MM.1S (cell line): ENCODE measurements around the gene NFATC4.

Experiments used
- CTCF ChIP-seq: fragments of 300-600 bp; sonication (generic); IDR thresholded peaks from 2 replicates; pipeline ENCODE4 v1.5.1; 2016; ENCODE audit warnings: antibody characterized with exemption, low read length, mixed read lengths
- EZH2 ChIP-seq: fragments of 300-600 bp; sonication (generic); optimal IDR thresholded peaks from 2 replicates; pipeline ENCODE3; 2017; ENCODE audit warnings: low read depth, mild to moderate bottlenecking, antibody characterized with exemption, low read length, mixed read lengths
- EZH2phosphoT487 ChIP-seq: fragments of 300-600 bp; sonication (generic); IDR thresholded peaks from 2 replicates; pipeline ENCODE4 v1.6.1; 2018; ENCODE audit warnings: antibody characterized with exemption, low read length

GRCh38 chr14:24387009-24387345 lies 19.0 kb downstream of the NFATC4 start:
- no peak for TF ChIP-seq EZH2phosphoT487
- TF ChIP-seq CTCF = no peak
- TF ChIP-seq EZH2 = no peak
